HG03135 (cell line): Measurements from ENCODE around the gene PRUNE2.

ENCODE experiments used
- ATAC-seq: cut with Tn5 transposase; IDR thresholded peaks from one replicate; pipeline ENCODE4 v1.9.1; 2021; ENCODE audit warnings: mild to moderate bottlenecking, moderate library complexity; ENCODE audit not compliant: unreplicated experiment

Gene PRUNE2

GRCh38 chr9:76585487-76586389, 320.2 kb downstream of the PRUNE2 start:
- ATAC-seq = no peak

- no peak for ATAC-seq
These were observed 322.7 kb downstream of the PRUNE2 start for GRCh38 chr9:76583256-76583655.

- ATAC-seq = no peak
These were observed 324.2 kb downstream of the PRUNE2 start for GRCh38 chr9:76581731-76582130.

GRCh38 chr9:76580820-76581219, 325.1 kb downstream of the PRUNE2 start:
- ATAC-seq = no peak

GRCh38 chr9:76580188-76580587, 325.7 kb downstream of the PRUNE2 start:
- no peak for ATAC-seq

- ATAC-seq = peak; percentile 86
These were observed 329.6 kb downstream of the PRUNE2 start for GRCh38 chr9:76576344-76576743.

- no peak for ATAC-seq
These were observed 330.2 kb downstream of the PRUNE2 start for GRCh38 chr9:76575761-76576160.

GRCh38 chr9:76573905-76574760, 331.8 kb downstream of the PRUNE2 start:
- no peak for ATAC-seq

- ATAC-seq = no peak
These were observed 332.5 kb downstream of the PRUNE2 start for GRCh38 chr9:76573408-76573807.

- ATAC-seq = no peak
These were observed 333.8 kb downstream of the PRUNE2 start for GRCh38 chr9:76572151-76572550.

- no peak for ATAC-seq
These were observed 334.2 kb downstream of the PRUNE2 start for GRCh38 chr9:76571743-76572146.

GRCh38 chr9:76571288-76571687, 334.6 kb downstream of the PRUNE2 start:
- peak; percentile 74 for ATAC-seq

- ATAC-seq = no peak
These were observed 335.1 kb downstream of the PRUNE2 start for GRCh38 chr9:76570826-76571225.

- ATAC-seq = no peak
These were observed 338.8 kb downstream of the PRUNE2 start for GRCh38 chr9:76567086-76567485.

- ATAC-seq = no peak
These were observed 341.6 kb downstream of the PRUNE2 start for GRCh38 chr9:76564297-76564696.

GRCh38 chr9:76562511-76562911, 343.4 kb downstream of the PRUNE2 start:
- ATAC-seq = peak; percentile 82

- ATAC-seq = peak; percentile 20
These were observed 344.0 kb downstream of the PRUNE2 start for GRCh38 chr9:76561900-76562299.
